Measurements from ENCODE around the gene FAM181A.

The FAM181A gene

DNA sequence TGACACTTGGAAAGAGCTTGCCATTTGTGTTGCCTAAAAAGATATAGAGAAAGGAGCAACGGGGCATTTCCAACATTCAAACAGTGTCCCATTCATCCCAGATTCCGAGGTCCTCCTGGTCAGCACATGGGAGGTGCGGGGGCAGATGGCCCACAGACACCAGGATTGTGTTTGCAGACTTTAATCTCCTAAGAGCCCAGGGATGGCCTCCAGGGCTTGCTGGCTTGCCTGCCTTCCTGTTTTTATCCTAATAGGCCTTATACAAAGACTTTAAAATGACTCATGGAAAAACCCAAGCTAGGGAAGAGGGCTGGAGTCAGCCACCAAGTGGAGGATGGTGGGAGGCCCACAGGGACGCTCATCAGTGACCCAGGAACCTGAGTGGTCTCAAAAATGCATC lies 21.5 kb upstream of the FAM181A start:
- DNase-seq: no peak

DNA sequence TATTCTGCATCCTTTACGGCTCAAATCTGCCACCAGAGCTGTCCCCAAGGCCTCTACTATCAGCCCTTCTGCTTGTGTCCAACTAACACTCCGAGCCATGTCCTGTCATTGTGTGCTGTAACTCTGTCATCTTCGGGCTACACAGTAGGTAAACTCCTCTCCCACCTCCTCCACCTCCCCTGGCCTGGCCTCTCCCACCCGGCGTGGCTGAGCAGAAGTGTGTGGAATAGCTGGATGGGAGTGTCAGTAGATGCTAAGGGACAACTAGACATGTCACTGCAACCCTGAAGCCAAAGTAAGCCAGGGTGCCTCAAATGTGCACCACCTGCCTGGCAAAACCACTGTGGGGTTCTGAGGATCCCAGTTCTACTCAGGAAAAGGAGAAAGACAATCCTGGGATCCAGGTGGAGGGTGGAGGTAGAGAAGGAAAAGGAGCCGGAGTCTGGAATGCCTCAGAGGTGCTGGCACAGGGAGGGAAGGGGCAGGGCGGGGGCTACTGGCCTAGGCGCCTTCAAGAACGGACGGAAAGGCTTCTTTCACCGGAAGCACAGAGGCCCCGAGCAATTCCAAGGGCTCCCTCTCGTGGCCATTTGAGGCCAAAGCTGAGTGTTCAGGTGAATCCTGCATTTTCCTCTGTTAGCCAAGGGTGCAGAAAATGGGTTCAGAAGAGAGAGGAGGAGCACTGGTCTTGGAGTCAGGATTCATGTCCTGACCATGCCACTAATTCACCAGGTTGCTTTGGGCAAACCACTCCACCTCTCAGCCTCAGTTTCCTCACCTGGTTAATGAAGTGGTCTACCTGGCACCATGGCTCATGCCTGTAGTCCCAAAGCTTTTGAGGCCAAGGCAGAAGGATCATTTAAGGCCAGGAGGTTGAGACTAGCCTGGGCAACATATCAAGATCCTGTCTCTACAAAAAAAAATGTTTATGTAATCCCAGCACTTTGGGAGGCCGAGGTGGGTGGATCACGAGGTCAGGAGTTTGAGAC lies 20.5 kb upstream of the FAM181A start:
- DNase-seq: no peak

DNA sequence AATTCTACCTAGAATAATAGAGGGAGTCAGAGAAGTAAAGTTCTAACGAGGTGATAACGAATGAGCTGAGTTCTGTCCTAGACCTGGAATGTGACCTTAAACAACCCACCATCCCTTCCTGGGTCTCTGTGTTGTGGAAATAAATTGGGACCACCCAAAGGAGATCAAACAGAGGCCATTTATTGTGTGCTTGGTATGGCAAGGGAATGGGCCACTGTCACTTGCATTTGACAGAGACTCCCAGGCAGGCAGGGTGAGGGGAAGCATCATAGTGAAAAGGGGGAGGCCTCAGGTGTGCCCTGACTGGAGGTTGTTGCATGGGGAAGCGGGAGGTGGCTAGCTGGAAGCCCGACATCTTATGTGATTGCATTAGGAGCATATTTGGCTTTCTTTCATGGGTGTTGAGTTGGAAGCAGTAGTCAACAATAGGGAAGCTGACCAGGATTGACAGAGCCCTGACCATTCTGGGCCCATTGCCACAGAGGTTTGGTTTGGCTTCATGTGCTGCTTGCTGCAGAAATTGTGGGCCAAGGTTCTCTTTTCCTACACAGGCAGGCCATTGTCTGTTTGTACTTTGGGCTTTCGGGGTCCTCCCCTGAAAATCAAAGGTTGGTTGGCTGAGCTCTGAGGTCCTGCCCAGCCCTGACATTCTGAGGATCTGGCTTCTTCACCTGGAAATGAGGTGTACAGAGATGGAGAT lies 17.6 kb upstream of the FAM181A start:
- no peak for DNase-seq

DNA sequence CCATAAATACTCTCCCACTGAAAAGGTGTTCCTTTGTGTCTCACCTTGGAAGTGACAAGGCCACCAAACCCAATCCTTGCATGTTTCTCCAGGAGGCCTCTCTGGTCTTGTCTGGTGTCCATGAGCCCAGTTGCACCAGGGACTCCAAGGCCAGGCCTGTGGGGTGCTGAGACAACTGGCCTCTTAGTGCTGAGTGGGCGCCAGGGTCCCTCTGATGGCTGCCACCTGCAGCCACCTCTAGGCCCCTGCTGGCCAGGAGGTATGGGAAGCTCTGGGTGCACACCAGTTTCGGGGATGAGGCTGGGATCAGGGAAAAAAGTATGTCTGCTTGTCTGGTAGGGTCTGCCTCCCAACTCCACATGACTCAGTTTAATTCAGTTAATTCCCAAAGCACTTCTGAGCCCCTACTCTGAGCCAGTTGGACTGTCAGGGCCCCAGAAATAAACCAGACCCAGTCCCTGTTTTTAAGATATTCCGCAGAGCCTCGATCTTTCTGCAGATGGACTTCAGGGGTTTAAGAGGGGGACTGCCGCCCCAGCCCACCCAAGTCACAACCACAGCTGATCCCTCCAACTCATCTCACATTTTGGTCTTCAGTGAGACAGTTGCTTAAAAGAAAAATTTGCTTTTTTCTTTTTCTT lies 15.0 kb upstream of the FAM181A start:
- no peak for DNase-seq

DNA sequence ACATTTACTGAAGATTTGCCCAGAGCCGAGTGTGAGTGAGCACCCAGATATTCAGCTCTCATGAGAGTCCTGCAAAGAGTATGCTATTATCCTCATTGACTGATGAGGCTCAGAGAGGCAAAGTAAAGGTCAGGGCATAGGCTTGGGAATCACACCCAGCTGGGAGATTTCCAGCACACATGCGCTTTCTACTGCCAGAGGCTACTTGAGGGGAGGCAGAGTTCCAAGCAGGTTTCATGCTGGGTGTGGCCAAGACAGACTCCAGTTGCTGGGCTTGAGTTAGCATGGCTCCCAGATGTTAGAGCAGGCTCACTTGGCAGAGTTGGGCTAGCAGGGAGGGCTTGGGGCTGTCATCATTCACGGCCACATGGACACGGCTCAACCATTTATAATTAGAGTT lies 14.4 kb upstream of the FAM181A start:
- DNase-seq: no peak

DNA sequence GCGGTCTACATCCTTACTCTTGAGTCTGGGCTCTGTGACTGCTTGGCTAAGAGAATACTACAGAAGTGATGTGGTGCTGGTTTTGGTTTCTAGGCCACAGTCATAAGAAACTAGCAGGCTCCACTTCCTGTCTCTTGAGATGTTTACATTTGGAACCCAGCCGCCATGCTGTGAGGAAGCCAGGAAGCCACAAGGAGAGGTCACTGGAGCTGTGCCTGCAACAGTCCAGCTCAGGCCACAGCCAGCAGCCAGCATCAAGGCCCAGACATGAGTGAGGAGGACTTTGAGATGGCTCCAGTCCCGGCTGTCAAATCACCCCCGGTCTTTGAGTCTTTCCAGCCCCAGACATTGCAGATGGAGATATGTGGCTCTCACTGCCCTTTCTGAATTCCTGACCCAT lies 12.9 kb upstream of the FAM181A start:
- no peak for DNase-seq

DNA sequence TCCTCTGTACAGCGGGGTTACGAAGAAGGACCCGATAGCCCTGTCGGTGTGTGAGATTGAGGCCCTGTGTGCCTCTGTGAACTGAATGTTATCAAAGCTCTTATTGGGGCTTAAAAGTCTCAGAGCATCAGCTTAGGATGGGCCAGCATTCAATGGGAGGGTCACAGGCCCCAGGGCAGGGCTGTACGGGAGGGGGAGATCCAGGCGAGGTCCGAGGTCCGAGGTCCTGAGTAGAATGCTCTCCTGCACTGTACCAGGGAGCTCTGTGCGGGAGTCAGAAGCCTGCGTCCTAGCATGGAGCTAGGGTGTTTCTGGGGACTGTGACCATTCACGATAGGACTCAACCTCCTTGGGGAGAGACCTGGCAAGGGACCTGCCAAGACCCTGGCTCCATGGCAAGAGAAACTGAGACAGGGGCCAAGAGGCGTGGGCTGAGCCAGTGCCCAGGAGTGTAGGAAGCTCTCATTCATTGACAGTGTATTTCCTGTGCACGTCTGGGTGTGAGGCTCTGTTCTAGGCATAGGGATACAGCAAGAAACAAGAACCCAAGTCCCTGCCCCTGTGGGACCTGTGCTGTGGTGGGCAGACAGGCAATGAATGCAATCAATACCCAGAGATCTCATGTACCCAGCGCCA lies 12.0 kb upstream of the FAM181A start:
- DNase-seq: no peak

DNA sequence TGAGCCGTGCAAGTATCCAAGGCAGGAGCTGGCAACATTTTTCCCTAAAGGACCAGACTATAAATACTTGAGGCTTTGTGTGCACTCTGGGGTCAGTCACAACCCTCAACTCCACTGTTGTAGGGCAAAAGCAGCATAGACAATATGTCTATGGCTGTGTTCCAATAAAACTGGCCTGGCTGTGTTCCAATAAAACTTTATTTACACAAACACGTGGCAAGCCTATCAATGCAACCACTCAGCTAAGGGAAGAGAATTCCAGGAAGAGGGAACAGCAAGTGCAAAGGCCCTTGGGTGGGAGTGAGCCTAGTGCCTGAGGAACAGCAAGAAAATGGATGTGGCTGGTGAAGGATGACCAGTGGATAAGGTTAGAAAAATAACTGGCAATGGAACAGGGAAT lies 11.3 kb upstream of the FAM181A start:
- DNase-seq: no peak

DNA sequence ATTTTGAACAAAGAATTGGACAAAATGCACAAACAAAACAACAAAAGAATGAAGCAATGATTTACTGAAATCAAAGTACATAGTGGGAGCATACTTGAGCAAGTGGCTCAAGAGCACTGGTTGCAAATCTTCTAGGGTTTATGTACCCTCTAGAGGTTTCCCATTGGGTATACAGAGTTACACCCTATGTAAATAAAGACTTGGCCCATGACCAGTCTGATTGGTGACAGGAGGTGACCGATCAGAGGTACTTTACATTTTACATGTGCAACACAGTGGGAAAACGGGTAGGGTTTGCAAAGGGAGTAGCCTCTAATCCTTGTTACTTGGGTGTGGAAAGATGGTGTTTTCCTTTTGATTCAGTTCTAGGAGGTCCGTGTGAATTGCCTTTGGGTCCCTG lies 10.6 kb upstream of the FAM181A start:
- DNase-seq: no peak

DNA sequence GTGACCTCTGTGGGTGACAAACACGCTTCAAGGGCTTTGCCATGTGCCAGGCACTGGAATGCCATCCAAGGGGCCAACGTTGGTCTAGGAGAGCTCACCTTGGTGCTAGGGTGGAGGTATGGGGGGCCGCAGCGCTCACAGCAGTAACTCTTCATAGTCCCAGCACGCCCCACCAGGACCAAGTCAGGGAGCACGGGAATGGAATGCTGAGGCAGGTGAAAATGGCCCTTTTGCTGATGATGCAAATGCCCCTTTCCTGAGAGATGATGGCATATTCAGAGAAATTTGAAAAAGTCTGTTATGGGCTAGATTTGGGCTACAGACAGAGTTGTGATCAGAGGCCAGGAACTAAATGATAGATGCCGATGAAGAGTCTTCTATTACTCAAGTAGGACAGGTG lies 10.0 kb upstream of the FAM181A start:
- DNase-seq: no peak

DNA sequence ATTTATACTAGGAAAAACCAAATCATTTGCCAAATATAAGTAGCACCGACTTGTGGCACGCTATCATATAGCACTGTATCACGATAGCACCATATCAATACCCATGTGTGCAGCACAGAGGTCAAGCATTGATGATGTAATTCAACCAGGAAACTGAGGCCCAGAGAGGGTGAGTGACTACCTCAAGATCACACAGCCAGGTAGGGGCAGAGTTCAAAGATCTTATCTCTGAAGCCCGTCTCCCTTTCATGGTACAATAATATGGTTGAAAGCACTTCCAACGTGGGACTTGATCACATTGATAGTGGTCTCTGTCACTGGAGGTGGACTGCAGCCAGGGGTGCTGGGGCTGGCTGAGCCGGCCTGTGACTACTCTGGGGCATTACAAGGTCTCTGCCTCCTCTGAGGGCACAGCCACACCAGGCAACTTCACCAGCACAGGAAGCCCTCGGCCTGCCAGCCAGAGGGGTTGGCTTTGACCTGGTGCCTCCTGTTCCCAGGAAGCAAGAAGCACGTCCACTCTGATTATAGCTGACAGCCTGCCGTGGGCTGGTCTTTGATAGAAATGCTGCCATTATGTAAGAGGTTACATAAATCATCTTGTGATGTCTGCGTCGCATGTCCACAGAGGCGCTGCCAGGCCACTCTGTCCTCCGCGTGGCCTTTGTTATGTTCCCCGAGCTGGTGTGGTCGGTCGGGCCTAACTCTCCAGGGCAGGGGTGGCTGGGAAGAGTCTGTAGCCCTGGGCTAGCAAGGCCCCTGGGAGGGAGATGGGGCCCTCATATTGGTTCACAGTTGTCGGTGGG lies 5.9 kb upstream of the FAM181A start:
- no peak for DNase-seq

DNA sequence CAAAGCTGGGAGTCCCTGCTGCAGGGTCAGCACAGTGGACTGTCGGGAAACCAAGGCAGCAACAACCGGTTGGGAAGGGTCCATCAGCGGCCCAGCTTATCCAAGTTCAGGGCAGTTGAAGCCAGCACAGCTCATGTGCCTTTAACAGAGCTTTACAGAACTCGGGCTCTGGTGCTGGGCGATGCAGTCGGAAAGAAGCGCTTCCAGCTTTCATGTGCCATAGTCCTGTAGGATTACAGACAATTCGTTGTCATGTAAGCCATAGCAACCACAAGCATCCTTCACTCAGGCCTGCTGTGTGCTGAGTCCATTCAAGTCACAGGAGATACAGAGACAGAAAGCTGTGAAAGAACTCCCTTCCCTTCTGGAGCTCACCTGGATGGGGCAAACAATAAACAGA lies 3.5 kb upstream of the FAM181A start:
- no peak for DNase-seq

DNA sequence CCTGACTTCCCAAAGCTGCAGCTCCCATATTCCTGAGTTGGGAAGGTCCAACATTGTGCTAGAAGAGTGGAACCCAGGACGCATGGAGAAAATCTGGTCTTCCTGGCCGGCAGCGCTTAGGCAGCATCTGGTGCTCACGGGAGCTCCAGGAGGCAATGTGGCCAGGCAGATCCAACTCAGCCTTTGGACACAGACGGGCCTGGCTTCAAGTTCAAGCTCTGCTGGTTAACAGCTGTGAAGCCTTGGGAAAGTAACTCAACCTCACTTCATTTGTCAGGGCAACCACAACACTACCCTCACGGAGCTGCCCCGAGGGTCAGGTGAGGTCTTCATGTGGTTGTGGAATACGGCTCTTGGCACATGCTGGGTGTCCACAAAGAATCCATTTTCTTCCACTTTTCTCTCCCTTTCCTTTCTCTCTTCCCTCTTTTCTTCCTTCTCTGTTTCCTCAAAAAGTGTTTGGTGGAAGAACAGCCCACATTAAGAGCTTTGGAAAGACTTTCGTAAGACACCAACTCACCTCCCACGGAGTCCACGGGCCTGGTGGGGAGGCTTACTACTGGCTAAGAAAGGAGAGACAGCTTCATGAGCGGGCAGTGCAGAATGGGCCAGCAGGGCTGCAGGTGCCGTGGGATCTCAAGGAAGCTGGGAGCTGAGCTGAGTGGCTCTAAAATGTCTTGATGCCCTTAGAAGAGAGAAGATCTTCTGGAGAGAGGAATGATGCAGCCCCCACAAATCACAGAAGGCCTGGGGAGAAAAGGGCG lies 2.4 kb upstream of the FAM181A start:
- DNase-seq: no peak

DNA sequence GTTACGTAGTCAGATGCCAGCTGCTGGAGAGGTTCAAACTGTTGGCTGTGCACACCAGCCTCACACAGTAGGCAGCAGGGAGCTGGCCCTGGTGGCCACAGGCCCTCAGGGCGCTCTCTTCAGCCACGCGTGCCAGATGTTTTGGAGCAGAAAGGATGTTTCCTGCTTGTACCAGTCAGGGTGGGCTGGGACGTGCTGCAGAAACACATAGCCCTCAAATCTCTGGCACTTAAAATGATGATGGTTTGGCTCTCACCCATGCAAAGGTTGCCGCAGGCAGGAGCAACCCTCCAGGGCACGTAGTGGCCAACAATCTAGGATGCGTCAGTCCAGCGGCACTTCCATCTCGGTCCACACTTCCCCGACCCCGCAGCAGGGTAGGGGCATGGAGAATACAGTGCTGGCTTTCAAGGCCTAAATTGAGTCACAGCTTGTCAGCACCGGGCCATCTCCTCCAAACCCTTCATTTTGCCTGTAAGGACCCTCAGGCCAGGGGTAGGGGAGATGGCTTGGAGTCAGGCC lies 1.7 kb upstream of the FAM181A start:
- DNase-seq: no peak

DNA sequence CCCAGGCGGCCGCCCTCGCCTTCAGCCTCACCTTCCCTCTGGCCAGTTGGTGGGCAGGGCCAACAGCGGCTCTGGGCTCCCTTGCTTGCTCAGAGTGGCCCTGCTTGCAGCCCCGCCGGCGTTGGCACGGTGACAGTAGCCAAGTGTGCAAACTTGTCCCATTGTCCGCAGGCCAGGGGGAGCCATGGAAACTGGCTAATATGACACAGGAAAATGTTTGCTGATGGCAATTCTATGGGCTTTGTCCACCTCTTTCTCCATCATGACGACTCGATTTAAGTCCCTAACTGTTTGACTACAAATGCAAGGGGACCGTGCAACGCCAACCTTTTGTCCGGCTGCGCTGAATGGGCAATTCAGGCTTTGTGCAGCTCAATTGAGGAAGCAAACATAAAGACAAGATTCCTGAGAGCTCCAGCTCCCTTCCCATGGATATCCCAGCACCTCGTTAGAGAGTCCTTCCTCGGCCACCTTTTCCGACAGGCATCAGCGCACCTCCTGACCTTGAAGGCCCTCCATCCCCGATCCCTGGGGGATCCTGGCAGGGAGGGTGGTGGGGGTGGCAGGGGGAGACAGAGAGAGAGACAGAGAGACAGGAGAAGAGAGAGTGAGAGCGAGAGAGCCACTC lies 785 bp upstream of the FAM181A start:
- no peak for DNase-seq

DNA sequence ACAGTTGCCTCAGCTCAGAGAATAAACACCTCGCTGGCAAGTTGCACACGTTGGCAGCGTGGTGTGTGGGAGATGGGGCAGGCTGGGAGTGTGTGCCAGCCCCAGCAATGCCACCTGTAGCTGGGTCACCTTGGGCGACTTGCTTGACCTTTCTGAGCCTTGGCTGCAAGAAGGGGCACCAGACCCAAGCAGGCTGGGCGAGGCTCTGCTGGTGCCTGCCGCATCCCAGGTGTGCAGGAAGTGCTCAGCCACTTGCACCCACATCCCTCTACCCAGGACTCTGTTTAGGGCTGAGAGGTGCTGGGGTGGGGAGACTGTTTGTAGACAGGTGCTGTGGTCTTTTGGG lies 629 bp downstream of the FAM181A start:
- DNase-seq: no peak

DNA sequence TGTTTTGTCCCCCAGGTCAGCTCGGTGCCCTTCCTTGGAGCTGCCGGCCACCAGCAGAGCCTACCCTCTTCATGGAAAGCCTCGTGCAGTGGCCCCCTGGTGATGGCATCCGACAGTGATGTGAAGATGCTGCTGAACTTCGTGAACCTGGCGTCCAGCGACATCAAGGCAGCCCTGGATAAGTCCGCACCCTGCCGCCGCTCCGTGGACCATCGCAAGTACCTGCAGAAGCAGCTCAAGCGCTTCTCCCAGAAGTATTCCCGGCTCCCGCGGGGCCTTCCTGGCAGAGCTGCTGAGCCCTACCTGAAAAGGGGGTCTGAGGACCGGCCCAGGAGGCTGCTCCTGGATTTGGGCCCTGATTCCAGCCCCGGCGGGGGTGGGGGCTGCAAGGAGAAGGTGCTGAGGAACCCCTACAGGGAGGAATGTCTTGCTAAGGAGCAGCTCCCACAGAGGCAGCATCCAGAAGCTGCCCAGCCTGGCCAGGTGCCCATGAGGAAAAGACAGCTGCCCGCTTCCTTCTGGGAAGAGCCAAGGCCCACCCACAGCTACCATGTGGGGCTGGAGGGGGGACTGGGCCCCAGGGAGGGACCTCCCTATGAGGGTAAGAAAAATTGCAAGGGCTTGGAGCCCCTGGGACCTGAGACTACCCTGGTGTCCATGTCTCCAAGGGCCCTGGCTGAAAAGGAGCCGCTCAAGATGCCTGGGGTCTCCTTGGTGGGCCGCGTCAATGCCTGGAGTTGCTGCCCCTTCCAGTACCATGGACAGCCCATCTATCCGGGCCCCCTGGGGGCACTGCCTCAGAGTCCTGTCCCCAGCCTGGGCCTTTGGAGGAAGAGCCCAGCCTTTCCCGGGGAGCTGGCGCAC lies 1.3 kb downstream of the FAM181A start:
- DNase-seq: no peak

DNA sequence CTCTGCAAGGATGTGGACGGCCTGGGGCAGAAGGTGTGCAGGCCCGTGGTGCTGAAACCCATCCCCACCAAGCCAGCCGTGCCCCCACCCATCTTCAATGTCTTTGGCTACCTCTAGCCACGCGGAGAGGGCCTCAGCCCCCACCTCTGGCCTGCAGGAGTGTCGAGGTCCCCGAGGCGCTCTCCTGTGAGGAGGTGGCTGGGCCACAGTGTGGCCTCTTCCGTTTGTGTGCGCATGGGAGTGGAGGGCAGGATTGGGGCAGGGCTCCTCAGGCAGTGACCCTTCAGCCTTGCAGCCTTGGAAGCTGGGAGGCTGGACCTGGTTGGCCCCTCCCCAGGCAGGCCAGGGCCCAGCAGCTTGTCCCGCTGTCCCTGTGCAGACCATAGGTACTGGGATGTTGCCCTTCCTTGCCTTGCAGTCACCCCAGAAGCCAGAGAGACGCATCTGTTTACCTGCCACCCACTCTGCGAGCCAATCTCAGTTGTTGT lies 1.9 kb downstream of the FAM181A start:
- DNase-seq: no peak

DNA sequence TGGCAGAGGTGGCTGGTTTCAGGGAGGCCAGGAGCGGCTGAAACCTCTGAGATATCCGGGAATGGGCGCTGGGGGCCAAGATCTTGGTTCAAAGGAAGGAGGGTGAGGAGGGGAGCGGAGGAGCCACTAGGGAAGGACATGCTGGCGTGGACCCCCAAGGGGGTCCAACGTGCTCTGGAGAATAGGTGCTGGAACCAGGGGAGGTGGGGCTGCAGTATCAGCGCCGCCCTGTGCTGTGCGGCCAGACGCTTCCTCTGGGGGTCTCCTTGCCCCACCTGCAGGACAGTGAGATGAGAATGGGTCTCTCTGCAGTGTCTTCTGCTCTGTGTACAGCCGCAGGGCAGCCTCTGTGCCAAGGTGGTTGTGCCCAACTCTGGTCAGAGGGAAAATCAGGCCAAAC lies 2.5 kb downstream of the FAM181A start:
- no peak for DNase-seq

All from KG1 (cell line).